Measurements from ENCODE around the gene CDH8.
"Not testable (repeated sequence)": the region's sequence is repeated elsewhere in the genome, so short reads cannot be mapped to it uniquely, and the experiment has no call there.

The CDH8 gene

GRCh38 chr16:61721544-61721943, 314.7 kb downstream of the CDH8 start:
- no peak for FAIRE-seq
- TF ChIP-seq POLR2A (IDR thresholded peaks at IDR 0.05; ENCODE audit: low read depth, low read length) (no peak), POU2F2 (IDR thresholded peaks at IDR 0.05; ENCODE audit: low read depth, low read length) (no peak), POLR2AphosphoS5 (IDR thresholded peaks at IDR 0.05; ENCODE audit: low read depth, low read length) (no peak), TAF1 (IDR thresholded peaks at IDR 0.05; ENCODE audit: low read depth, low read length) (no peak), SPI1 (IDR thresholded peaks at IDR 0.05; ENCODE audit: low read depth, low read length) (no peak), PAX5 (IDR thresholded peaks at IDR 0.05; ENCODE audit: insufficient read depth, low read length, severe bottlenecking) (no peak)
- DNase-seq (ENCODE audit: insufficient read length, low spot score): no peak

GRCh38 chr16:61715393-61715792, 320.8 kb downstream of the CDH8 start:
- no peak for FAIRE-seq
- no peak for TF ChIP-seq POU2F2 (IDR thresholded peaks at IDR 0.05; ENCODE audit: low read depth, low read length)
- no peak for TF ChIP-seq TAF1 (IDR thresholded peaks at IDR 0.05; ENCODE audit: low read depth, low read length)
- no peak for TF ChIP-seq PAX5 (IDR thresholded peaks at IDR 0.05; ENCODE audit: insufficient read depth, low read length, severe bottlenecking)
- no peak for TF ChIP-seq POLR2AphosphoS5 (IDR thresholded peaks at IDR 0.05; ENCODE audit: low read depth, low read length)
- no peak for TF ChIP-seq SPI1 (IDR thresholded peaks at IDR 0.05; ENCODE audit: low read depth, low read length)
- TF ChIP-seq POLR2A (IDR thresholded peaks at IDR 0.05; ENCODE audit: low read depth, low read length): no peak
- no peak for DNase-seq (ENCODE audit: insufficient read length, low spot score)

GRCh38 chr16:61713787-61714186, 322.5 kb downstream of the CDH8 start:
- TF ChIP-seq POU2F2 (IDR thresholded peaks at IDR 0.05; ENCODE audit: low read depth, low read length) (no peak), SPI1 (IDR thresholded peaks at IDR 0.05; ENCODE audit: low read depth, low read length) (no peak), POLR2AphosphoS5 (IDR thresholded peaks at IDR 0.05; ENCODE audit: low read depth, low read length) (no peak), PAX5 (IDR thresholded peaks at IDR 0.05; ENCODE audit: insufficient read depth, low read length, severe bottlenecking) (no peak), POLR2A (IDR thresholded peaks at IDR 0.05; ENCODE audit: low read depth, low read length) (no peak), TAF1 (IDR thresholded peaks at IDR 0.05; ENCODE audit: low read depth, low read length) (no peak)
- no peak for FAIRE-seq
- DNase-seq (ENCODE audit: insufficient read length, low spot score): no peak

GRCh38 chr16:61699640-61700039, 336.6 kb downstream of the CDH8 start:
- not testable (repeated sequence) for FAIRE-seq; DNase-seq (ENCODE audit: insufficient read length, low spot score)

GRCh38 chr16:61684541-61684940, 351.7 kb downstream of the CDH8 start:
- FAIRE-seq (no peak), DNase-seq (ENCODE audit: insufficient read length, low spot score) (no peak)
- TF ChIP-seq TAF1 (IDR thresholded peaks at IDR 0.05; ENCODE audit: low read depth, low read length): no peak
- no peak for TF ChIP-seq POLR2AphosphoS5 (IDR thresholded peaks at IDR 0.05; ENCODE audit: low read depth, low read length)
- no peak for TF ChIP-seq PAX5 (IDR thresholded peaks at IDR 0.05; ENCODE audit: insufficient read depth, low read length, severe bottlenecking)
- TF ChIP-seq POU2F2 (IDR thresholded peaks at IDR 0.05; ENCODE audit: low read depth, low read length): no peak
- no peak for TF ChIP-seq SPI1 (IDR thresholded peaks at IDR 0.05; ENCODE audit: low read depth, low read length)
- no peak for TF ChIP-seq POLR2A (IDR thresholded peaks at IDR 0.05; ENCODE audit: low read depth, low read length)

GRCh38 chr16:61681673-61682072, 354.6 kb downstream of the CDH8 start:
- no peak for TF ChIP-seq POU2F2 (IDR thresholded peaks at IDR 0.05; ENCODE audit: low read depth, low read length)
- TF ChIP-seq POLR2A (IDR thresholded peaks at IDR 0.05; ENCODE audit: low read depth, low read length): no peak
- no peak for TF ChIP-seq POLR2AphosphoS5 (IDR thresholded peaks at IDR 0.05; ENCODE audit: low read depth, low read length)
- TF ChIP-seq TAF1 (IDR thresholded peaks at IDR 0.05; ENCODE audit: low read depth, low read length): no peak
- TF ChIP-seq PAX5 (IDR thresholded peaks at IDR 0.05; ENCODE audit: insufficient read depth, low read length, severe bottlenecking): no peak
- no peak for TF ChIP-seq SPI1 (IDR thresholded peaks at IDR 0.05; ENCODE audit: low read depth, low read length)
- no peak for DNase-seq (ENCODE audit: insufficient read length, low spot score)
- FAIRE-seq: no peak

- TF ChIP-seq PAX5 (IDR thresholded peaks at IDR 0.05; ENCODE audit: insufficient read depth, low read length, severe bottlenecking) (no peak), POLR2A (IDR thresholded peaks at IDR 0.05; ENCODE audit: low read depth, low read length) (no peak), POU2F2 (IDR thresholded peaks at IDR 0.05; ENCODE audit: low read depth, low read length) (no peak), TAF1 (IDR thresholded peaks at IDR 0.05; ENCODE audit: low read depth, low read length) (no peak), POLR2AphosphoS5 (IDR thresholded peaks at IDR 0.05; ENCODE audit: low read depth, low read length) (no peak), SPI1 (IDR thresholded peaks at IDR 0.05; ENCODE audit: low read depth, low read length) (no peak)
- DNase-seq (ENCODE audit: insufficient read length, low spot score) (no peak), FAIRE-seq (no peak)
Observed at GRCh38 chr16:61681124-61681523, 355.1 kb downstream of the CDH8 start.

- DNase-seq (ENCODE audit: insufficient read length, low spot score) (no peak), FAIRE-seq (no peak)
- TF ChIP-seq POLR2AphosphoS5 (IDR thresholded peaks at IDR 0.05; ENCODE audit: low read depth, low read length): no peak
- no peak for TF ChIP-seq POLR2A (IDR thresholded peaks at IDR 0.05; ENCODE audit: low read depth, low read length)
- TF ChIP-seq POU2F2 (IDR thresholded peaks at IDR 0.05; ENCODE audit: low read depth, low read length): no peak
- TF ChIP-seq SPI1 (IDR thresholded peaks at IDR 0.05; ENCODE audit: low read depth, low read length): no peak
- no peak for TF ChIP-seq PAX5 (IDR thresholded peaks at IDR 0.05; ENCODE audit: insufficient read depth, low read length, severe bottlenecking)
- TF ChIP-seq TAF1 (IDR thresholded peaks at IDR 0.05; ENCODE audit: low read depth, low read length): no peak
Observed at GRCh38 chr16:61678182-61678581, 358.1 kb downstream of the CDH8 start.

- TF ChIP-seq SPI1 (IDR thresholded peaks at IDR 0.05; ENCODE audit: low read depth, low read length) (no peak), POU2F2 (IDR thresholded peaks at IDR 0.05; ENCODE audit: low read depth, low read length) (no peak), POLR2AphosphoS5 (IDR thresholded peaks at IDR 0.05; ENCODE audit: low read depth, low read length) (no peak), PAX5 (IDR thresholded peaks at IDR 0.05; ENCODE audit: insufficient read depth, low read length, severe bottlenecking) (no peak), POLR2A (IDR thresholded peaks at IDR 0.05; ENCODE audit: low read depth, low read length) (no peak), TAF1 (IDR thresholded peaks at IDR 0.05; ENCODE audit: low read depth, low read length) (no peak)
- DNase-seq (ENCODE audit: insufficient read length, low spot score) (no peak), FAIRE-seq (no peak)
Observed at GRCh38 chr16:61677776-61678175, 358.5 kb downstream of the CDH8 start.

- TF ChIP-seq SPI1 (IDR thresholded peaks at IDR 0.05; ENCODE audit: low read depth, low read length) (no peak), TAF1 (IDR thresholded peaks at IDR 0.05; ENCODE audit: low read depth, low read length) (no peak), POU2F2 (IDR thresholded peaks at IDR 0.05; ENCODE audit: low read depth, low read length) (no peak), POLR2AphosphoS5 (IDR thresholded peaks at IDR 0.05; ENCODE audit: low read depth, low read length) (no peak), PAX5 (IDR thresholded peaks at IDR 0.05; ENCODE audit: insufficient read depth, low read length, severe bottlenecking) (no peak), POLR2A (IDR thresholded peaks at IDR 0.05; ENCODE audit: low read depth, low read length) (no peak)
- FAIRE-seq (no peak), DNase-seq (ENCODE audit: insufficient read length, low spot score) (no peak)
Observed at GRCh38 chr16:61676740-61677139, 359.5 kb downstream of the CDH8 start.
